Caco-2 (cell line): ENCODE data around the gene IL15. TPM values are rescaled to one million over a fixed set of nuclear protein-coding genes. Genes with fewer than 3 reads are reported as not detected.
A peak's percentile ranks its signal among the peaks of the same experiment; 100 is the strongest.

ENCODE experiments used
- Bru-seq: library from RNA; stranded (reverse); fragments of 400-500 nt; gene quantifications from one replicate; lab custom pipeline; 2021; lab: Mats Ljungman, UMichigan
- BruChase-seq, 2 experiments: library from RNA; stranded (reverse); fragments of 400-500 nt; gene quantifications; one replicate each; lab custom pipeline; 2021; lab: Mats Ljungman, UMichigan
- BruUV-seq: library from RNA; stranded (reverse); fragments of 400-500 nt; replicated peaks from 2 replicates; lab custom pipeline; 2021; lab: Mats Ljungman, UMichigan
- CTCF ChIA-PET: fragments of 300-600 bp; sonication (Branson Sonifier 250); formaldehyde crosslinking; loops from one replicate; lab custom pipeline; 2022; ENCODE audit warnings: antibody characterized with exemption; lab: Charles Lee
- POLR2A ChIA-PET: fragments of 300-600 bp; sonication (Branson Sonifier 250); formaldehyde crosslinking; loops from one replicate; lab custom pipeline; 2022; ENCODE audit warnings: antibody characterized with exemption; lab: Charles Lee
- DNase-seq, 2 experiments: peaks; one replicate each; pipeline versions ENCODE4 v3.0.0 to v3.0.0-alpha.2; 2020 to 2022
- H3K27me3 ChIP-seq: replicated peaks from 2 replicates; pipeline ENCODE4 v1.6.0; 2011; ENCODE audit warnings: low read length; ENCODE audit not compliant: control insufficient read depth, insufficient read depth
- H3K36me3 ChIP-seq: 2 replicates; pipeline ENCODE4 v1.5.1; 2011; ENCODE audit warnings: low read length; ENCODE audit not compliant: control insufficient read depth, insufficient read depth
- H3K4me1 ChIP-seq: fragments of 250-450 bp; sonication (Bioruptor Pico); 2 replicates; pipeline ENCODE4 v1.5.1; 2020; ENCODE audit warnings: mild to moderate bottlenecking
- H3K4me3 ChIP-seq: 2 replicates; pipeline ENCODE4 v1.5.1; 2011; ENCODE audit warnings: low read depth, mild to moderate bottlenecking, control low read depth, low read length
- H3K9me3 ChIP-seq: fragments of 250-450 bp; sonication (Bioruptor Pico); 2 replicates; pipeline ENCODE4 v1.5.1; 2020; ENCODE audit warnings: mild to moderate bottlenecking, moderate library complexity
- H3K27ac Mint-ChIP-seq: one replicate; pipeline ENCODE4 v1.8.0; 2022; ENCODE audit warnings: mixed read lengths; ENCODE audit not compliant: unreplicated experiment
- H3K27me3 Mint-ChIP-seq: one replicate; pipeline ENCODE4 v1.8.0; 2022; ENCODE audit warnings: mixed read lengths; ENCODE audit not compliant: insufficient read depth, unreplicated experiment
- H3K36me3 Mint-ChIP-seq: one replicate; pipeline ENCODE4 v1.8.0; 2022; ENCODE audit warnings: mild to moderate bottlenecking, mixed read lengths; ENCODE audit not compliant: insufficient read depth, unreplicated experiment
- H3K4me1 Mint-ChIP-seq: one replicate; pipeline ENCODE4 v1.8.0; 2022; ENCODE audit warnings: low read depth, mixed read lengths; ENCODE audit not compliant: unreplicated experiment
- H3K4me3 Mint-ChIP-seq: one replicate; pipeline ENCODE4 v1.8.0; 2022; ENCODE audit warnings: mild to moderate bottlenecking, moderate library complexity, mixed read lengths; ENCODE audit not compliant: unreplicated experiment
- H3K9me3 Mint-ChIP-seq: one replicate; pipeline ENCODE4 v1.8.0; 2022; ENCODE audit warnings: mixed read lengths; ENCODE audit not compliant: unreplicated experiment
- intact Hi-C: fragments of 100-400 bp; cut with micrococcal nuclease; formaldehyde crosslinking; loops from one replicate; pipeline ENCODE4 v1.10.0; 2022; ENCODE audit not compliant: unreplicated experiment
- long read RNA-seq: library from polyadenylated mRNA; stranded (forward); transcript quantifications from one replicate; pipeline ENCODE4 v2.0.0, GENCODE V29; 2022
- total RNA-seq: library from RNA; stranded (reverse); gene quantifications from 2 replicates; pipeline ENCODE4 v1.2.3, GENCODE V29; 2022
- TF ChIP-seq, protein P1 (sequence below), 2 experiments: fragments of 200-600 bp in 1 of 2; IDR thresholded peaks; 1 replicate in 1 of 2; 2 replicates in 1 of 2; pipeline versions ENCODE4 v1.5.1 to v1.8.0; 2011 to 2022; ENCODE audit warnings: antibody characterized with exemption in 1 of 2, control low read depth in 1 of 2, inconsistent platforms in 1 of 2, low read depth in 1 of 2, low read length in 1 of 2, mild to moderate bottlenecking in 1 of 2, moderate library complexity in 1 of 2; ENCODE audit not compliant: insufficient read depth in 1 of 2, severe bottlenecking in 1 of 2, unreplicated experiment in 1 of 2

The IL15 gene, protein sequence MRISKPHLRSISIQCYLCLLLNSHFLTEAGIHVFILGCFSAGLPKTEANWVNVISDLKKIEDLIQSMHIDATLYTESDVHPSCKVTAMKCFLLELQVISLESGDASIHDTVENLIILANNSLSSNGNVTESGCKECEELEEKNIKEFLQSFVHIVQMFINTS
- total RNA-seq = 0.37 TPM in 1 of 2 replicates, not detected in the other
- percentile 18 among the genes with signal in this experiment for Bru-seq, nascent RNA
- percentile 22 among the genes with signal in this experiment for BruChase-seq, experiment 1, labeled RNA remaining after a 2-hour chase
- percentile 14 among the genes with signal in this experiment for BruChase-seq, experiment 2, labeled RNA remaining after a 6-hour chase
- long read RNA-seq = 0 reads

DNA sequence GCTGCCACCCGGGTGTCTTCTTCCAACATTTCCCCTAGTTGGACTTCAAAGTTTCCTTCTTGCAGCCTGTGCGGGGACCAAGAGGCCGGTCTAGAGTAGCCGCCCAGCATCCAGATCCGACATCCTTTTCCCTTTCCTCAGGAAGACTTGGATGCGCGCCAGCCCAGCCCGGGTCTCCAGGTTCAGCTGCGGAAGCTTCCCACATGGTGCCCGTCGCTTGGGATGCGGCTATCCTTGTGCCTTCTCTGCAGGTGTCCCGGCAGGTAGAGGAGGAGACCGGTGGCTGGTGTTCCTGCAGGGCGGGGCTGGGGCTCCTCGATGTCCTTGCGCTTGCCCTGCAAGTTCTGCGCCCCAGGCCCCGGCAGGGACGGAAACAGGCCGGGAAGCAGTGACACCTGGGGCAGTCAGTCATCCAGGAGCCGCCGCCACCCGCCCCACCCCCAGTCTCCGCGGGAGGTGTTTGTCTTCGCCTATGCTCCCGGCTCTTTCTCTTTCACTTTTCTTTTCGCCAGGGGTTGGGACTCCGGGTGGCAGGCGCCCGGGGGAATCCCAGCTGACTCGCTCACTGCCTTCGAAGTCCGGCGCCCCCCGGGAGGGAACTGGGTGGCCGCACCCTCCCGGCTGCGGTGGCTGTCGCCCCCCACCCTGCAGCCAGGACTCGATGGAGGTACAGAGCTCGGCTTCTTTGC, at the start of gene IL15:
Gene IL15, plus strand, starts transcription at position 502 of the 689 bp plus-strand sequence. CDS start 82,882 bp downstream, outside the sequence.
- Mint-ChIP-seq H3K9me3 (no peaks in the 10 kb centered on the region), H3K36me3 (no peaks in the 10 kb centered on the region), H3K4me3 (peak within 1 kb of the TSS; percentile 75), H3K4me1 (no peaks in the 10 kb centered on the region), H3K27me3 (peaks cover 15% of the 10 kb centered on the region), H3K27ac (no peak within 1 kb of the TSS)
- Histone ChIP-seq H3K36me3 (no peaks in the 10 kb centered on the region), H3K9me3 (no peaks in the 10 kb centered on the region), H3K4me3 (peak within 1 kb of the TSS; percentile 44), H3K4me1 (no peaks in the 10 kb centered on the region), H3K27me3 (peaks cover 2% of the 10 kb centered on the region)
- ChIA-PET CTCF (no interaction called here), POLR2A (no interaction called here)
- BruUV-seq = no TSS peak
- TF ChIP-seq, protein P1, sequence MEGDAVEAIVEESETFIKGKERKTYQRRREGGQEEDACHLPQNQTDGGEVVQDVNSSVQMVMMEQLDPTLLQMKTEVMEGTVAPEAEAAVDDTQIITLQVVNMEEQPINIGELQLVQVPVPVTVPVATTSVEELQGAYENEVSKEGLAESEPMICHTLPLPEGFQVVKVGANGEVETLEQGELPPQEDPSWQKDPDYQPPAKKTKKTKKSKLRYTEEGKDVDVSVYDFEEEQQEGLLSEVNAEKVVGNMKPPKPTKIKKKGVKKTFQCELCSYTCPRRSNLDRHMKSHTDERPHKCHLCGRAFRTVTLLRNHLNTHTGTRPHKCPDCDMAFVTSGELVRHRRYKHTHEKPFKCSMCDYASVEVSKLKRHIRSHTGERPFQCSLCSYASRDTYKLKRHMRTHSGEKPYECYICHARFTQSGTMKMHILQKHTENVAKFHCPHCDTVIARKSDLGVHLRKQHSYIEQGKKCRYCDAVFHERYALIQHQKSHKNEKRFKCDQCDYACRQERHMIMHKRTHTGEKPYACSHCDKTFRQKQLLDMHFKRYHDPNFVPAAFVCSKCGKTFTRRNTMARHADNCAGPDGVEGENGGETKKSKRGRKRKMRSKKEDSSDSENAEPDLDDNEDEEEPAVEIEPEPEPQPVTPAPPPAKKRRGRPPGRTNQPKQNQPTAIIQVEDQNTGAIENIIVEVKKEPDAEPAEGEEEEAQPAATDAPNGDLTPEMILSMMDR (IDR thresholded peaks at IDR 0.05; ENCODE audit: insufficient read depth in 1 of 2, low read depth in 1 of 2, low read length in 1 of 2, severe bottlenecking in 1 of 2, unreplicated experiment in 1 of 2) = no peak
- intact Hi-C loops = no loop called here
- peak; percentile 49 to 70 for DNase-seq

DNA sequence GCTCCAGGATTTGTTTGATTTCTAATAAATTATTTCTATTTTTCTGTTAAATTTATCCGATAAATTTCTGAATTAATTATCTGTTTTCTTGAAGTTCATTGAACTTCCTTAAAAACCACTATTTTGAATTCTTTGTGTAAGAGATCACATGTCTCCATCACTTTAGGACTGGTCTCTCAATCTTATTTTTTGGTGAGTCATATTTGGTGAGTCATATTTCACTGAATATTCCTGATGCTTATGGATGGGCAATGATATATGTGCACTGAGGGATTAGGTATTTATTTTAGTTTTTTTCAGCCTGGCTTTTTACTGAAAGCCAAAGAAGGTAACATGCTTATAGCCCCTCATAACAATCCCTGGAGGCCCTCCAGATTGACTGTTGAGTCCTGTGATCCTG, 48.5 kb upstream of the IL15 start:
- Histone ChIP-seq H3K4me1 (no peaks in the 10 kb centered on the region), H3K36me3 (no peaks in the 10 kb centered on the region), H3K9me3 (no peaks in the 10 kb centered on the region), H3K27me3 (no peaks in the 10 kb centered on the region), H3K4me3 (no peak overlapping the region)
- Mint-ChIP-seq H3K27ac (no peak overlapping the region), H3K4me3 (no peak overlapping the region), H3K36me3 (no peaks in the 10 kb centered on the region), H3K4me1 (no peaks in the 10 kb centered on the region), H3K27me3 (no peaks in the 10 kb centered on the region), H3K9me3 (no peaks in the 10 kb centered on the region)
- no peak for DNase-seq
- no TSS peak for BruUV-seq
- intact Hi-C loops = no loop called here
- POLR2A ChIA-PET = no interaction called here
- CTCF ChIA-PET = no interaction called here
- TF ChIP-seq, protein P1 (IDR thresholded peaks at IDR 0.05; ENCODE audit: insufficient read depth in 1 of 2, low read depth in 1 of 2, low read length in 1 of 2, severe bottlenecking in 1 of 2, unreplicated experiment in 1 of 2) = no peak

DNA sequence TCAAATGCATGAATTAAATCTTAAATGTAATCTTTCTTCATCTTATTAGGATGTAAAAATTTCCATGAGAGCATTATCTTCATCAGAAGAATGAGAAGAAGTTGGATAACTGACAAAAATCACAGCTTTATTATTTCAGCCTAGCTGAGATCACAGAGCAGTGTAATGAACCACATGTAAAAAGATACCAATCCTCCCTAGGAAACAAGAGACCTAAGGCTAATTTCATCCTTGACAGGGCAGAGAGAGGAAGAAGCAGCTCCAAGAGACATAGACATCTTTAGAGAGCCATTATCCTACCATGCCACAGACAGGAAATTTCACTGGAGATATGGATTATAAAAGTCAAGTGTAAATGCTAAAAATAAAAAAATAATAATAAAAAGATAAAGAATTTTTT, 40.9 kb upstream of the IL15 start:
- H3K4me1 Mint-ChIP-seq = no peaks in the 10 kb centered on the region
- intact Hi-C loops = no loop called here
- TF ChIP-seq, protein P1 (IDR thresholded peaks at IDR 0.05; ENCODE audit: insufficient read depth in 1 of 2, low read depth in 1 of 2, low read length in 1 of 2, severe bottlenecking in 1 of 2, unreplicated experiment in 1 of 2) = no peak
- no peak overlapping the region for H3K27ac Mint-ChIP-seq
- no peak overlapping the region for H3K4me3 Mint-ChIP-seq
- no peaks in the 10 kb centered on the region for H3K27me3 Mint-ChIP-seq
- ChIA-PET CTCF (no interaction called here), POLR2A (no interaction called here)
- H3K4me1 ChIP-seq = no peaks in the 10 kb centered on the region
- H3K9me3 Mint-ChIP-seq = no peaks in the 10 kb centered on the region
- no peaks in the 10 kb centered on the region for H3K36me3 ChIP-seq
- no peak for DNase-seq
- H3K4me3 ChIP-seq = no peak overlapping the region
- H3K27me3 ChIP-seq = no peaks in the 10 kb centered on the region
- no peaks in the 10 kb centered on the region for H3K36me3 Mint-ChIP-seq
- H3K9me3 ChIP-seq = no peaks in the 10 kb centered on the region
- BruUV-seq = no TSS peak
